Measurements from ENCODE around the gene OR8B8. TPM values are rescaled to one million over a fixed set of nuclear protein-coding genes. Genes with fewer than 3 reads are reported as not detected.

Gene OR8B8
- total and polyA plus RNA-seq, 10 of the 15 experiments (the other 5 are each of a cell fraction or from before 2014, with no cell fraction given) = not detected

DNA sequence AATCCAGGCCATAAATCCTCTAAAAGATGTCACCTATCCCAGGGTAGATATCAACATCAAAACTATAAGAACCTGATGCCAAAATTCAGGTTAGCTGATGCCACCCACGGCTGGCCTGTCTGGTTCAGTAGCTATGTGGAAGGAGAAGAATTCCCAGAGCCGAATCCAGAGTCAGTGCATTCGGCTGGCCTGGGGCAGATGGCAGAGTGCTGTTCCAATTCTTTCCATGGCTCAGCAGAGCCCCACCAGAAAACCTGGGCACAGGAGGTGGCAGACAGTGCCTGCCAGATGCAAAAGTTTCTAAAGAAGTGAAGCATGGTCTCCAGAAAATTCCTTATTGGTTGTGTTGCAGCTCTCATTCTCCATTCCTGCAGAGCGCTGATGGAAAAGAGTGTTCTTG is 19.9 kb upstream of the OR8B8 start:
- ATAC-seq (no peak), DNase-seq (ENCODE audit: low read depth, low spot score) (no peak), FAIRE-seq (no peak)
- POLR2A ChIA-PET = no interaction called here
- WGBS (ENCODE audit: insufficient coverage, insufficient replicate concordance, low lambda C conversion rate, missing lambda C conversion rate) = 25% methylated on average over 4 of the region's 4 CpGs
- no peak overlapping the region for H3K9ac ChIP-seq (ENCODE audit: control insufficient read depth, insufficient read depth, low read length)
- no peaks in the 10 kb centered on the region for H3K4me1 ChIP-seq (ENCODE audit: control insufficient read depth, insufficient read depth, low read length)
- no peaks in the 10 kb centered on the region for H3K79me2 ChIP-seq (ENCODE audit: control insufficient read depth, insufficient read depth, low read length)
- BruUV-seq (replicated peaks) = no TSS peak
- no peaks in the 10 kb centered on the region for H4K20me1 ChIP-seq (ENCODE audit: control insufficient read depth, insufficient read depth)
- no peaks in the 10 kb centered on the region for H3K36me3 ChIP-seq (ENCODE audit: control insufficient read depth in 2 of 2, insufficient read depth in 2 of 2, low read length in 1 of 2)
- H3K27ac ChIP-seq (ENCODE audit: control insufficient read depth, insufficient read depth) = no peak overlapping the region
- no peaks in the 10 kb centered on the region for H3K27me3 ChIP-seq (replicated peaks in 1 of 2; ENCODE audit: control insufficient read depth in 2 of 2, insufficient read depth in 2 of 2, low read length in 1 of 2)
- no peak overlapping the region for H3K4me2 ChIP-seq (ENCODE audit: control insufficient read depth, insufficient read depth)
- intact Hi-C loops (cut with micrococcal nuclease; ENCODE audit: unreplicated experiment) (no loop called here), in situ Hi-C loops (cut with MboI) (no loop called here)
- no peak overlapping the region for H2AFZ ChIP-seq (ENCODE audit: control insufficient read depth, low read depth, low read length)
- H3K9me3 ChIP-seq (replicated peaks; ENCODE audit: control insufficient read depth, insufficient read depth, low read length) = no peaks in the 10 kb centered on the region
- RAD21 ChIA-PET (ENCODE audit: unreplicated experiment) = no interaction called here
- CTCF ChIA-PET = no interaction called here
- H3K4me3 ChIP-seq = no peak overlapping the region
- SMC1A ChIA-PET (ENCODE audit: uncharacterized antibody, unreplicated experiment) = interaction anchor here (0.9 kb wide), 2 partner anchors 8 to 11 kb away, joined by 3 to 4 read pairs; no protein-coding TSS in a partner anchor
- TF ChIP-seq SMC3 (IDR thresholded peaks at IDR 0.05; ENCODE audit: borderline replicate concordance, low read length) (no peak), POLR2A (IDR thresholded peaks at IDR 0.05; ENCODE audit: low read depth, low read length) (no peak), BCL11A (IDR thresholded peaks at IDR 0.05; ENCODE audit: low read depth, low read length) (no peak), CREB1 (IDR thresholded peaks at IDR 0.05; ENCODE audit: low read depth) (no peak), ZNF274 (IDR thresholded peaks at IDR 0.05; ENCODE audit: insufficient read depth, insufficient read length) (no peak), SP1 (IDR thresholded peaks at IDR 0.05; ENCODE audit: low read depth, low read length) (no peak), MEF2A (IDR thresholded peaks at IDR 0.05; ENCODE audit: insufficient read depth, low read depth, low read length) (no peak), FOS (IDR thresholded peaks at IDR 0.05; ENCODE audit: borderline replicate concordance, extremely low read depth, insufficient read length) (no peak), SIN3A (IDR thresholded peaks at IDR 0.05; ENCODE audit: low read depth, low read length) (no peak), FOXM1 (IDR thresholded peaks at IDR 0.05; ENCODE audit: low read depth, low read length) (no peak), ETV6 (conservative IDR thresholded peaks at IDR 0.05 in 1 of 2, IDR thresholded peaks at IDR 0.05 in 1 of 2; ENCODE audit: borderline replicate concordance in 1 of 2, low read depth in 1 of 2) (no peak), IKZF2 (IDR thresholded peaks at IDR 0.05) (no peak), NBN (IDR thresholded peaks at IDR 0.05) (no peak), RAD21 (IDR thresholded peaks at IDR 0.05; ENCODE audit: insufficient read depth, low read depth, low read length) (no peak)
- TF ChIP-seq, protein P1, sequence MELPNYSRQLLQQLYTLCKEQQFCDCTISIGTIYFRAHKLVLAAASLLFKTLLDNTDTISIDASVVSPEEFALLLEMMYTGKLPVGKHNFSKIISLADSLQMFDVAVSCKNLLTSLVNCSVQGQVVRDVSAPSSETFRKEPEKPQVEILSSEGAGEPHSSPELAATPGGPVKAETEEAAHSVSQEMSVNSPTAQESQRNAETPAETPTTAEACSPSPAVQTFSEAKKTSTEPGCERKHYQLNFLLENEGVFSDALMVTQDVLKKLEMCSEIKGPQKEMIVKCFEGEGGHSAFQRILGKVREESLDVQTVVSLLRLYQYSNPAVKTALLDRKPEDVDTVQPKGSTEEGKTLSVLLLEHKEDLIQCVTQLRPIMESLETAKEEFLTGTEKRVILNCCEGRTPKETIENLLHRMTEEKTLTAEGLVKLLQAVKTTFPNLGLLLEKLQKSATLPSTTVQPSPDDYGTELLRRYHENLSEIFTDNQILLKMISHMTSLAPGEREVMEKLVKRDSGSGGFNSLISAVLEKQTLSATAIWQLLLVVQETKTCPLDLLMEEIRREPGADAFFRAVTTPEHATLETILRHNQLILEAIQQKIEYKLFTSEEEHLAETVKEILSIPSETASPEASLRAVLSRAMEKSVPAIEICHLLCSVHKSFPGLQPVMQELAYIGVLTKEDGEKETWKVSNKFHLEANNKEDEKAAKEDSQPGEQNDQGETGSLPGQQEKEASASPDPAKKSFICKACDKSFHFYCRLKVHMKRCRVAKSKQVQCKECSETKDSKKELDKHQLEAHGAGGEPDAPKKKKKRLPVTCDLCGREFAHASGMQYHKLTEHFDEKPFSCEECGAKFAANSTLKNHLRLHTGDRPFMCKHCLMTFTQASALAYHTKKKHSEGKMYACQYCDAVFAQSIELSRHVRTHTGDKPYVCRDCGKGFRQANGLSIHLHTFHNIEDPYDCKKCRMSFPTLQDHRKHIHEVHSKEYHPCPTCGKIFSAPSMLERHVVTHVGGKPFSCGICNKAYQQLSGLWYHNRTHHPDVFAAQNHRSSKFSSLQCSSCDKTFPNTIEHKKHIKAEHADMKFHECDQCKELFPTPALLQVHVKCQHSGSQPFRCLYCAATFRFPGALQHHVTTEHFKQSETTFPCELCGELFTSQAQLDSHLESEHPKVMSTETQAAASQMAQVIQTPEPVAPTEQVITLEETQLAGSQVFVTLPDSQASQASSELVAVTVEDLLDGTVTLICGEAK (IDR thresholded peaks at IDR 0.05; ENCODE audit: borderline replicate concordance) = no peak
- TF ChIP-seq, protein P2, sequence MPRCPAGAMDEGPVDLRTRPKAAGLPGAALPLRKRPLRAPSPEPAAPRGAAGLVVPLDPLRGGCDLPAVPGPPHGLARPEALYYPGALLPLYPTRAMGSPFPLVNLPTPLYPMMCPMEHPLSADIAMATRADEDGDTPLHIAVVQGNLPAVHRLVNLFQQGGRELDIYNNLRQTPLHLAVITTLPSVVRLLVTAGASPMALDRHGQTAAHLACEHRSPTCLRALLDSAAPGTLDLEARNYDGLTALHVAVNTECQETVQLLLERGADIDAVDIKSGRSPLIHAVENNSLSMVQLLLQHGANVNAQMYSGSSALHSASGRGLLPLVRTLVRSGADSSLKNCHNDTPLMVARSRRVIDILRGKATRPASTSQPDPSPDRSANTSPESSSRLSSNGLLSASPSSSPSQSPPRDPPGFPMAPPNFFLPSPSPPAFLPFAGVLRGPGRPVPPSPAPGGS (IDR thresholded peaks at IDR 0.05; ENCODE audit: borderline replicate concordance, insufficient read depth, low read depth, low read length, poor library complexity, severe bottlenecking) = no peak
- TF ChIP-seq, protein P3, sequence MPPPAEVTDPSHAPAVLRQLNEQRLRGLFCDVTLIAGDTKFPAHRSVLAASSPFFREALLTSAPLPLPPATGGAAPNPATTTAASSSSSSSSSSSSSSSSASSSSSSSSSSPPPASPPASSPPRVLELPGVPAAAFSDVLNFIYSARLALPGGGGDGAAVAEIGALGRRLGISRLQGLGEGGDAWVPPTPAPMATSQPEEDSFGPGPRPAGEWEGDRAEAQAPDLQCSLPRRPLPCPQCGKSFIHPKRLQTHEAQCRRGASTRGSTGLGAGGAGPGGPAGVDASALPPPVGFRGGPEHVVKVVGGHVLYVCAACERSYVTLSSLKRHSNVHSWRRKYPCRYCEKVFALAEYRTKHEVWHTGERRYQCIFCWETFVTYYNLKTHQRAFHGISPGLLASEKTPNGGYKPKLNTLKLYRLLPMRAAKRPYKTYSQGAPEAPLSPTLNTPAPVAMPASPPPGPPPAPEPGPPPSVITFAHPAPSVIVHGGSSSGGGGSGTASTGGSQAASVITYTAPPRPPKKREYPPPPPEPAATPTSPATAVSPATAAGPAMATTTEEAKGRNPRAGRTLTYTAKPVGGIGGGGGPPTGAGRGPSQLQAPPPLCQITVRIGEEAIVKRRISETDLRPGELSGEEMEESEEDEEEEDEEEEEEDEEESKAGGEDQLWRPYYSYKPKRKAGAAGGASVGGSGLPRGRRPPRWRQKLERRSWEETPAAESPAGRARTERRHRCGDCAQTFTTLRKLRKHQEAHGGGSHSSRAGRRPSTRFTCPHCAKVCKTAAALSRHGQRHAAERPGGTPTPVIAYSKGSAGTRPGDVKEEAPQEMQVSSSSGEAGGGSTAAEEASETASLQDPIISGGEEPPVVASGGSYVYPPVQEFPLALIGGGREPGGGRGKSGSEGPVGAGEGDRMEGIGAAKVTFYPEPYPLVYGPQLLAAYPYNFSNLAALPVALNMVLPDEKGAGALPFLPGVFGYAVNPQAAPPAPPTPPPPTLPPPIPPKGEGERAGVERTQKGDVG (CRISPR knock-in tag; IDR thresholded peaks at IDR 0.05) = no peak
